Measurements from ENCODE around the gene CNBD2. TPM values are rescaled to one million over a fixed set of nuclear protein-coding genes. Genes with fewer than 3 reads are reported as not detected.
"Not testable (repeated sequence)": the region's sequence is repeated elsewhere in the genome, so short reads cannot be mapped to it uniquely, and the experiment has no call there.

Gene CNBD2
- total RNA-seq, 5 donors from 2014 or later (not counting 1 experiment from before 2014, with no cell fraction given): 5.3 to 20.1 (median 7.4) TPM

- 69% methylated on average over 5 of the region's 7 CpGs for WGBS (ENCODE audit: insufficient coverage)
- Histone ChIP-seq H3K27me3 (replicated peaks in 1 of 2; ENCODE audit: control insufficient read depth in 2 of 2, extremely low read depth in 1 of 2, insufficient read depth in 2 of 2, low read length in 1 of 2) (peaks cover 0 to 6% of the 10 kb centered on the region in 2 experiments), H3K4me1 (ENCODE audit: control insufficient read depth in 1 of 2, extremely low read depth in 1 of 2, insufficient read depth in 2 of 2, low read length in 2 of 2) (no peaks in the 10 kb centered on the region), H3K36me3 (ENCODE audit: control insufficient read depth in 2 of 2, extremely low read depth in 1 of 2, insufficient read depth in 1 of 2, low read length in 1 of 2) (no peaks in the 10 kb centered on the region), H3K9me3 (no peaks in the 10 kb centered on the region), H3K4me3 (ENCODE audit: control insufficient read depth in 1 of 2, extremely low read depth in 1 of 2, low read length in 1 of 2) (no peak overlapping the region), H3K27ac (ENCODE audit: low read length) (no peak overlapping the region)
- CTCF ChIA-PET: interaction anchor here in 1 of 2 donors (0.6 kb wide), 1 partner anchor 26 kb away, joined by 5 read pairs; no protein-coding TSS in a partner anchor
- H3K4me3 Mint-ChIP-seq: no peak overlapping the region
- DNase-seq (no peak), ATAC-seq (replicated peaks in 1 of 4) (no peak)
- peaks cover 0 to under 1% of the 10 kb centered on the region in 2 donors for H3K27me3 Mint-ChIP-seq
- no peak overlapping the region for H3K27ac Mint-ChIP-seq
- no peaks in the 10 kb centered on the region for H3K9me3 Mint-ChIP-seq
- H3K36me3 Mint-ChIP-seq: no peaks in the 10 kb centered on the region
- no peaks in the 10 kb centered on the region for H3K4me1 Mint-ChIP-seq
- POLR2A ChIA-PET: no interaction called here
Observed at GRCh38 chr20:36018208-36018988, 50.0 kb downstream of the CNBD2 start.

GRCh38 chr20:36026131-36026530, 57.7 kb downstream of the CNBD2 start:
- H3K27me3 ChIP-seq (replicated peaks in 1 of 2; ENCODE audit: control insufficient read depth in 2 of 2, extremely low read depth in 1 of 2, insufficient read depth in 2 of 2, low read length in 1 of 2); H3K27ac Mint-ChIP-seq; H3K27me3 Mint-ChIP-seq; DNase-seq; H3K4me1 ChIP-seq (ENCODE audit: control insufficient read depth in 1 of 2, extremely low read depth in 1 of 2, insufficient read depth in 2 of 2, low read length in 2 of 2); H3K9me3 ChIP-seq; H3K4me1 Mint-ChIP-seq; ATAC-seq (replicated peaks in 1 of 4); H3K36me3 Mint-ChIP-seq; H3K27ac ChIP-seq (ENCODE audit: low read length); H3K4me3 Mint-ChIP-seq; H3K9me3 Mint-ChIP-seq; H3K36me3 ChIP-seq (ENCODE audit: control insufficient read depth in 2 of 2, extremely low read depth in 1 of 2, insufficient read depth in 1 of 2, low read length in 1 of 2); CTCF ChIA-PET; H3K4me3 ChIP-seq (ENCODE audit: control insufficient read depth in 1 of 2, extremely low read depth in 1 of 2, low read length in 1 of 2): not testable (repeated sequence)
- POLR2A ChIA-PET: interaction anchor here in 1 of 2 donors (0.6 kb wide), 1 partner anchor 141 kb away, joined by 3 read pairs; no protein-coding TSS in a partner anchor
- WGBS (ENCODE audit: insufficient coverage): 95% methylated on average over 5 of the region's 7 CpGs

- CTCF ChIA-PET: interaction anchor here in 1 of 2 donors (0.6 kb wide), 1 partner anchor 1253 kb away, joined by 3 read pairs; no protein-coding TSS in a partner anchor
- H3K4me3 Mint-ChIP-seq: no peak overlapping the region
- no peak overlapping the region for H3K27ac ChIP-seq (ENCODE audit: low read length)
- no peak overlapping the region for H3K27ac Mint-ChIP-seq
- 86% methylated on average over 3 of the region's 13 CpGs for WGBS (ENCODE audit: insufficient coverage)
- peaks cover 0 to 12% of the 10 kb centered on the region in 2 experiments for H3K27me3 ChIP-seq (replicated peaks in 1 of 2; ENCODE audit: control insufficient read depth in 2 of 2, extremely low read depth in 1 of 2, insufficient read depth in 2 of 2, low read length in 1 of 2)
- DNase-seq (no peak), ATAC-seq (replicated peaks in 1 of 4) (no peak)
- H3K4me1 Mint-ChIP-seq: no peaks in the 10 kb centered on the region
- H3K9me3 Mint-ChIP-seq: no peaks in the 10 kb centered on the region
- no peaks in the 10 kb centered on the region for H3K36me3 Mint-ChIP-seq
- no peaks in the 10 kb centered on the region for H3K9me3 ChIP-seq
- no peaks in the 10 kb centered on the region for H3K36me3 ChIP-seq (ENCODE audit: control insufficient read depth in 2 of 2, extremely low read depth in 1 of 2, insufficient read depth in 1 of 2, low read length in 1 of 2)
- no peaks in the 10 kb centered on the region for H3K4me1 ChIP-seq (ENCODE audit: control insufficient read depth in 1 of 2, extremely low read depth in 1 of 2, insufficient read depth in 2 of 2, low read length in 2 of 2)
- peaks cover 0 to 8% of the 10 kb centered on the region in 2 donors for H3K27me3 Mint-ChIP-seq
- POLR2A ChIA-PET: no interaction called here
- no peak overlapping the region for H3K4me3 ChIP-seq (ENCODE audit: control insufficient read depth in 1 of 2, extremely low read depth in 1 of 2, low read length in 1 of 2)
Observed at GRCh38 chr20:36028106-36028808, 59.9 kb downstream of the CNBD2 start.

- Mint-ChIP-seq H3K9me3 (no peaks in the 10 kb centered on the region), H3K27me3 (peaks cover 0 to 6% of the 10 kb centered on the region in 2 donors), H3K27ac (no peak overlapping the region), H3K4me3 (no peak overlapping the region), H3K36me3 (no peaks in the 10 kb centered on the region), H3K4me1 (no peaks in the 10 kb centered on the region)
- Histone ChIP-seq H3K27ac (ENCODE audit: low read length) (no peak overlapping the region), H3K4me3 (ENCODE audit: control insufficient read depth in 1 of 2, extremely low read depth in 1 of 2, low read length in 1 of 2) (no peak overlapping the region), H3K9me3 (no peaks in the 10 kb centered on the region), H3K36me3 (ENCODE audit: control insufficient read depth in 2 of 2, extremely low read depth in 1 of 2, insufficient read depth in 1 of 2, low read length in 1 of 2) (no peaks in the 10 kb centered on the region), H3K4me1 (ENCODE audit: control insufficient read depth in 1 of 2, extremely low read depth in 1 of 2, insufficient read depth in 2 of 2, low read length in 2 of 2) (no peaks in the 10 kb centered on the region), H3K27me3 (replicated peaks in 1 of 2; ENCODE audit: control insufficient read depth in 2 of 2, extremely low read depth in 1 of 2, insufficient read depth in 2 of 2, low read length in 1 of 2) (peaks cover 0 to 12% of the 10 kb centered on the region in 2 experiments)
- ChIA-PET CTCF (interaction anchor here in 1 of 2 donors (0.9 kb wide), 1 partner anchor 37 kb away, joined by 3 read pairs; no protein-coding TSS in a partner anchor), POLR2A (no interaction called here)
- WGBS (ENCODE audit: insufficient coverage): 57% methylated on average over 5 of the region's 8 CpGs
- no peak for ATAC-seq (replicated peaks in 1 of 4)
- DNase-seq: no peak
Observed at GRCh38 chr20:36030149-36030548, 61.8 kb downstream of the CNBD2 start.

GRCh38 chr20:36031806-36032205, 63.4 kb downstream of the CNBD2 start:
- H3K27ac ChIP-seq (ENCODE audit: low read length): no peak overlapping the region
- H3K9me3 ChIP-seq: no peaks in the 10 kb centered on the region
- ChIA-PET CTCF (no interaction called here), POLR2A (no interaction called here)
- Mint-ChIP-seq H3K4me1 (no peaks in the 10 kb centered on the region), H3K9me3 (no peaks in the 10 kb centered on the region), H3K27me3 (peaks cover 0 to 7% of the 10 kb centered on the region in 2 donors), H3K4me3 (no peak overlapping the region), H3K36me3 (no peaks in the 10 kb centered on the region), H3K27ac (no peak overlapping the region)
- peaks cover 0 to 8% of the 10 kb centered on the region in 2 experiments for H3K27me3 ChIP-seq (replicated peaks in 1 of 2; ENCODE audit: control insufficient read depth in 2 of 2, extremely low read depth in 1 of 2, insufficient read depth in 2 of 2, low read length in 1 of 2)
- no peaks in the 10 kb centered on the region for H3K4me1 ChIP-seq (ENCODE audit: control insufficient read depth in 1 of 2, extremely low read depth in 1 of 2, insufficient read depth in 2 of 2, low read length in 2 of 2)
- ATAC-seq (replicated peaks in 1 of 4): no peak
- no peaks in the 10 kb centered on the region for H3K36me3 ChIP-seq (ENCODE audit: control insufficient read depth in 2 of 2, extremely low read depth in 1 of 2, insufficient read depth in 1 of 2, low read length in 1 of 2)
- H3K4me3 ChIP-seq (ENCODE audit: control insufficient read depth in 1 of 2, extremely low read depth in 1 of 2, low read length in 1 of 2): no peak overlapping the region
- DNase-seq: no peak
- WGBS (ENCODE audit: insufficient coverage): no CpG with 5 or more reads among the region's 3 CpGs

- 100% methylated on average over 2 of the region's 4 CpGs for WGBS (ENCODE audit: insufficient coverage)
- peaks cover 0 to 4% of the 10 kb centered on the region in 2 experiments for H3K27me3 ChIP-seq (replicated peaks in 1 of 2; ENCODE audit: control insufficient read depth in 2 of 2, extremely low read depth in 1 of 2, insufficient read depth in 2 of 2, low read length in 1 of 2)
- H3K27ac Mint-ChIP-seq: no peak overlapping the region
- H3K9me3 Mint-ChIP-seq: no peaks in the 10 kb centered on the region
- no peak for ATAC-seq (replicated peaks in 1 of 4)
- no peaks in the 10 kb centered on the region for H3K36me3 Mint-ChIP-seq
- ChIA-PET CTCF (no interaction called here), POLR2A (no interaction called here)
- H3K36me3 ChIP-seq (ENCODE audit: control insufficient read depth in 2 of 2, extremely low read depth in 1 of 2, insufficient read depth in 1 of 2, low read length in 1 of 2): no peaks in the 10 kb centered on the region
- H3K4me1 Mint-ChIP-seq: no peaks in the 10 kb centered on the region
- no peak overlapping the region for H3K4me3 Mint-ChIP-seq
- no peaks in the 10 kb centered on the region for H3K4me1 ChIP-seq (ENCODE audit: control insufficient read depth in 1 of 2, extremely low read depth in 1 of 2, insufficient read depth in 2 of 2, low read length in 2 of 2)
- no peaks in the 10 kb centered on the region for H3K9me3 ChIP-seq
- DNase-seq: no peak
- peaks cover 0 to 1% of the 10 kb centered on the region in 2 donors for H3K27me3 Mint-ChIP-seq
- H3K4me3 ChIP-seq (ENCODE audit: control insufficient read depth in 1 of 2, extremely low read depth in 1 of 2, low read length in 1 of 2): no peak overlapping the region
- H3K27ac ChIP-seq (ENCODE audit: low read length): no peak overlapping the region
Observed at GRCh38 chr20:36034875-36035274, 66.5 kb downstream of the CNBD2 start.
